Smooth muscle cell (in vitro differentiated cells): ENCODE results near the gene TMEM184A. TPM values are rescaled to one million over a fixed set of nuclear protein-coding genes. Genes with fewer than 3 reads are reported as not detected.

Experiments
- DNase-seq: peaks from one replicate; lab custom pipeline; 2025; ENCODE audit not compliant: unreplicated experiment; lab: John Stamatoyannopoulos, UW
- H2AFZ ChIP-seq: fragments of 200-600 bp; sonication (generic); 2 replicates; pipeline ENCODE4 v1.6.0; 2016; ENCODE audit warnings: antibody characterized with exemption, low read depth, mild to moderate bottlenecking
- H3F3A ChIP-seq: fragments of 200-600 bp; sonication (generic); 2 replicates; pipeline ENCODE4 v1.6.0; 2017; ENCODE audit warnings: antibody characterized with exemption, low read depth
- H3K27ac ChIP-seq: fragments of 200-600 bp; sonication (generic); 2 replicates; pipeline ENCODE4 v1.5.1; 2016; ENCODE audit warnings: low read depth, mild to moderate bottlenecking
- H3K27me3 ChIP-seq: fragments of 200-600 bp; sonication (generic); 2 replicates; pipeline ENCODE4 v1.6.1; 2016; ENCODE audit warnings: low read depth, mild to moderate bottlenecking
- H3K36me3 ChIP-seq: fragments of 200-600 bp; sonication (generic); 2 replicates; pipeline ENCODE4 v1.5.1; 2016; ENCODE audit warnings: low read depth
- H3K4me1 ChIP-seq: fragments of 200-600 bp; sonication (generic); 2 replicates; pipeline ENCODE4 v1.5.1; 2016; ENCODE audit warnings: low read depth
- H3K4me2 ChIP-seq: fragments of 200-600 bp; sonication (generic); 2 replicates; pipeline ENCODE4 v1.6.0; 2016; ENCODE audit warnings: mild to moderate bottlenecking
- H3K4me3 ChIP-seq: fragments of 200-600 bp; sonication (generic); 2 replicates; pipeline ENCODE4 v1.5.1; 2016; ENCODE audit warnings: mild to moderate bottlenecking
- H3K79me2 ChIP-seq: fragments of 200-600 bp; sonication (generic); 2 replicates; pipeline ENCODE4 v1.6.0; 2016; ENCODE audit warnings: low read depth, mild to moderate bottlenecking
- H3K9ac ChIP-seq: fragments of 200-600 bp; sonication (generic); 2 replicates; pipeline ENCODE4 v1.6.0; 2016; ENCODE audit warnings: low read depth
- H3K9me3 ChIP-seq: fragments of 200-600 bp; sonication (generic); replicated peaks from 2 replicates; pipeline ENCODE4 v1.5.1; 2016; ENCODE audit warnings: low read depth
- H4K20me1 ChIP-seq: fragments of 200-600 bp; sonication (generic); 2 replicates; pipeline ENCODE4 v1.6.0; 2016; ENCODE audit warnings: low read depth
- WGBS: methylation state at CpG from one replicate; pipeline ENCODE4 v1.1.7; 2016; ENCODE audit warnings: low lambda C conversion rate; 5-methylcytosine and 5-hydroxymethylcytosine counted together
- polyA plus RNA-seq: library from polyadenylated mRNA; unstranded; fragments of >200 nt; fragmentation: Nextera tagmentation; extraction: Ambion mirVana; gene quantifications from 2 replicates; pipeline ENCODE4 v1.2.1, GENCODE V29; 2016
- total RNA-seq: library from RNA; depleted of rRNA; stranded (reverse); fragments of >200 nt; gene quantifications from 2 replicates; pipeline ENCODE4 v1.2.3, GENCODE V29; 2014
- TF ChIP-seq, protein P1 (sequence below): fragments of 200-600 bp; sonication (generic); IDR thresholded peaks from 2 replicates; pipeline ENCODE4 v1.5.1; 2017; ENCODE audit warnings: borderline replicate concordance, mild to moderate bottlenecking, antibody characterized with exemption; ENCODE audit not compliant: insufficient read depth, poor library complexity, severe bottlenecking

The TMEM184A gene
- total and polyA plus RNA-seq, 2 experiments from 2014 or later: 1.6 to 4.8 TPM

DNA sequence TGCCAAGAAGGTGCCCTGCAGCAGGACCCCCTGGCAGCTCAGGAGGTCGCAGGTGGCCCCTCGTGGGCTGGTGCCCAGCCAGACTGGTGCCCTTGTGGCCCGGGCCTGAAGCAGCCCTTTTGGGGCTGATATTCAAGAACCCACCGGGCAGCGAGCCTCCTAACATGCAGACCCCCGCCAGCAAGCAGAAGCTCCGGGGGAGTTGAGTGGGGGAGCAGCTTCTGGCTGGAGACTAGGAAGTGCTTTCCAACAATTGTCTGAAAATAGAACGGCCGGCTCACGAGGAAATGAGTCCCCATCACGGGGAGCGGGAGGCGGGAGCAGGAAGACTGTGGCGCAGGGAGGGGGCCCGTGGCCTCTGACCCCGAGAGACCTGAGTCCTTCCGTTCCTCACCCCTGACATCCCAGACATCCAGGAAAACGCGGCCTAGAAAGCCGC, 42.3 kb downstream of the TMEM184A start:
- Histone ChIP-seq H3K36me3 (no peaks in the 10 kb centered on the region), H4K20me1 (no peaks in the 10 kb centered on the region), H3K4me2 (no peak overlapping the region), H3F3A (no peaks in the 10 kb centered on the region), H3K27me3 (no peaks in the 10 kb centered on the region), H2AFZ (no peak overlapping the region), H3K4me3 (no peak overlapping the region), H3K9me3 (no peaks in the 10 kb centered on the region), H3K9ac (no peak overlapping the region), H3K4me1 (no peaks in the 10 kb centered on the region), H3K27ac (no peak overlapping the region), H3K79me2 (no peaks in the 10 kb centered on the region)
- TF ChIP-seq, protein P1, sequence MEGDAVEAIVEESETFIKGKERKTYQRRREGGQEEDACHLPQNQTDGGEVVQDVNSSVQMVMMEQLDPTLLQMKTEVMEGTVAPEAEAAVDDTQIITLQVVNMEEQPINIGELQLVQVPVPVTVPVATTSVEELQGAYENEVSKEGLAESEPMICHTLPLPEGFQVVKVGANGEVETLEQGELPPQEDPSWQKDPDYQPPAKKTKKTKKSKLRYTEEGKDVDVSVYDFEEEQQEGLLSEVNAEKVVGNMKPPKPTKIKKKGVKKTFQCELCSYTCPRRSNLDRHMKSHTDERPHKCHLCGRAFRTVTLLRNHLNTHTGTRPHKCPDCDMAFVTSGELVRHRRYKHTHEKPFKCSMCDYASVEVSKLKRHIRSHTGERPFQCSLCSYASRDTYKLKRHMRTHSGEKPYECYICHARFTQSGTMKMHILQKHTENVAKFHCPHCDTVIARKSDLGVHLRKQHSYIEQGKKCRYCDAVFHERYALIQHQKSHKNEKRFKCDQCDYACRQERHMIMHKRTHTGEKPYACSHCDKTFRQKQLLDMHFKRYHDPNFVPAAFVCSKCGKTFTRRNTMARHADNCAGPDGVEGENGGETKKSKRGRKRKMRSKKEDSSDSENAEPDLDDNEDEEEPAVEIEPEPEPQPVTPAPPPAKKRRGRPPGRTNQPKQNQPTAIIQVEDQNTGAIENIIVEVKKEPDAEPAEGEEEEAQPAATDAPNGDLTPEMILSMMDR: no peak
- DNase-seq: no peak
- WGBS: 94% methylated on average over 20 of the region's 20 CpGs

DNA sequence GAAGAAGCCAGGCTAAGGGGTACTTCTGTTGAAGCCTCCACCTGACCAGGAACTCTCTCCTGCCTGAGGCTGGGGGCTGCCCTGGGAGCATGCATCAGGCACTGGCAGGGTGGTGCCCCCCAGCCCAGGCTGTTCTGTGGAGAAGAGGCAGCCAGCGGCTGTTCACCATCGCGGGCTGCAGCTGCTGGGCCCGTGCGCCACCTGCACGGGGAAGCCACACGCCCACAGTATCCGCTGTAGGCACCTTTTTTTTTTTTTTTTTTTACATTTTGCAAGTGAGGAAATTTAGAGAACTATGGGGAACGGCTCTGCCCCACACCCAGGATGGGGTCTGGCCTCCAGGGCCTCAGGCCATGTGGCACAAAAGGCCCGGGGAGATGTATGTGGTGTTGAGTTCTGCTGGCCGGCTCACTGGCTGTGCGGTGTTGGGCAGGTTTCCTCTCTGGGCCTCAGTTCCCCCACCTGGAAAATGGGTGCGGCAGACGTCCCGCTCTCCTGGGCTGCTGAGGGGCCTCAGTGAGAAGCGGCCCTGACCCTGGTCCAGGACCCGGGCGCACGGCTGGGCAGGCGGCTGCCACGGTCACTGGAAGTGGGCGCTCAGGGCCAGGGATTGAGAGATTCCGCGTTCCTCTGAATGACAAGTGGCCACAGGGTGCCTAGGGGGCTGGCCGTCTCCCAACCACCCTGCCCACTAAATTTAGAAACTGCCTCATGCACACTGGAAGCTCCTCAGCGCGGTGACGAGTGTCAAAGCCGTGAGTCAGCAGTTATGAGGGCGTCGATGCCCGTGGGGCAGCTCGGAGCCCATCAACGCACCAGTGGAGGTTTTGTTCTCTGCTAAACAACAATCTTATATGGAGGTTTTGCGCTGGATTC, 43.0 kb downstream of the TMEM184A start:
- H3K9ac ChIP-seq: no peak overlapping the region
- TF ChIP-seq, protein P1: no peak
- no peak for DNase-seq
- no peaks in the 10 kb centered on the region for H3K4me1 ChIP-seq
- no peak overlapping the region for H3K27ac ChIP-seq
- no peak overlapping the region for H3K4me2 ChIP-seq
- H3F3A ChIP-seq: no peaks in the 10 kb centered on the region
- no peak overlapping the region for H2AFZ ChIP-seq
- WGBS: 77% methylated on average over 35 of the region's 35 CpGs
- H3K27me3 ChIP-seq: no peaks in the 10 kb centered on the region
- no peaks in the 10 kb centered on the region for H4K20me1 ChIP-seq
- H3K9me3 ChIP-seq: no peaks in the 10 kb centered on the region
- H3K4me3 ChIP-seq: no peak overlapping the region
- H3K79me2 ChIP-seq: no peaks in the 10 kb centered on the region
- no peaks in the 10 kb centered on the region for H3K36me3 ChIP-seq

DNA sequence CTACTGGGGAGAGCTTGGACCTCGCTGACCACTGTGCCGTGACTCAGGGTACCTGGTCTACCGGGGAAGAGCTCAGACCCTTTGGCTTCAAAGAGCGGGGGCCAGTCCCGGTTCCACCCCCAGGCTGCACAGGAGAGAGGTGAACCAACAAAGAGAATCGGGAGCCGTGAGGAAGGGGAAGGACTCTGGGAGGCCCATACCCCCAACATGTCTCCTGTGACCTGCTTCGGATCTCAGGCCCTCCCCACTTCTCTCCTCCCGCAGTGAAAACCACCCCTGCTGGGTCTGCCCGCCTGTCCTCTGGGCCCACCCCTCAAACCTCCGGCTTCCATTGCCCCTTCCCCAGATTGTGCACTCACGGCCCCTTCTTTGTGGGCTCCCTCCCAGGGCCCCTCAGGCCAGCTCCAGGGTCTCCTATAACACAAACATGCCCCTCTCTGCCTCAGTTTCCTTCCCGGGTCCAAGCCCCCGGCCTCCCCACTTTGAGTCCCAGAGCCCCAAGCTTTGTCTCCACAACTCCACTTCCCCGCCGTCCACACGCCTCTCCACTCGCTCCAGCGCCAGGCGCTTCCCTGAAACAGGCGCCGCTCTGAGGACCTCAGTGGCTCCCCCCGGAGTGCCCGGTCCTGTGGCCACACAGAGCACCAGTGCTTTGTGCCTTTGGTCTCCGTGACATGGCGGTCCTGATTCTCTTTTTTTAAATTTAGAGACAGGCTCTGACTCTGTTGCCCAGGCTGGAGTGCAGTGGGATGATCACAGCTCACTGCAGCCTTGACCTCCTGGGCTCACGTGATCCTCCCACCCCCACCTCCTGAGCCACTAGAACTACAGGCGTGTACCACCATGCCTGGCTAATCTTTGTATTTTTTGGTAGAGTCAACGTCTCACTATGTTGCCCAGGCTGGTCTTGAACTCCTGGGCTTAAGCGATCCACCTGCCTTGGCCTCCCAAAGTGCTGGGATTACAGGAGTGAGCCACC, 44.3 kb downstream of the TMEM184A start:
- H3K79me2 ChIP-seq: no peaks in the 10 kb centered on the region
- no peaks in the 10 kb centered on the region for H3K9me3 ChIP-seq
- H3K4me1 ChIP-seq: no peaks in the 10 kb centered on the region
- no peaks in the 10 kb centered on the region for H4K20me1 ChIP-seq
- no peak overlapping the region for H3K4me2 ChIP-seq
- WGBS: 92% methylated on average over 30 of the region's 30 CpGs
- no peak overlapping the region for H3K9ac ChIP-seq
- H3K36me3 ChIP-seq: no peaks in the 10 kb centered on the region
- no peak for DNase-seq
- no peak overlapping the region for H3K4me3 ChIP-seq
- no peak overlapping the region for H3K27ac ChIP-seq
- TF ChIP-seq, protein P1: no peak
- no peak overlapping the region for H2AFZ ChIP-seq
- H3K27me3 ChIP-seq: no peaks in the 10 kb centered on the region
- no peaks in the 10 kb centered on the region for H3F3A ChIP-seq
